ENCODE data around the gene CUEDC1. TPM values are rescaled to one million over a fixed set of nuclear protein-coding genes. Genes with fewer than 3 reads are reported as not detected.

The CUEDC1 gene
- total RNA-seq, 4 donors from 2014 or later = 7.9 to 63.6 (median 18.8) TPM

GRCh38 chr17:57990037-57990436 lies 34.8 kb upstream of the CUEDC1 start:
- TF ChIP-seq CTCF (IDR thresholded peaks at IDR 0.05) = no peak
- TF ChIP-seq POLR2A (IDR thresholded peaks at IDR 0.05) = no peak
- intact Hi-C loops (cut with DNase I; ENCODE audit: low total_unique reads) = no loop called here
- Histone ChIP-seq H3K4me3 (no peak overlapping the region), H3K9me3 (no peaks in the 10 kb centered on the region), H3K36me3 (no peaks in the 10 kb centered on the region), H3K27ac (no peak overlapping the region), H3K4me1 (peaks cover 11 to 13% of the 10 kb centered on the region in 2 donors), H3K27me3 (no peaks in the 10 kb centered on the region)
- DNase-seq = no peak

- DNase-seq = peak; percentile 75 to 76
These were observed 33.4 kb upstream of the CUEDC1 start for GRCh38 chr17:57988301-57989250.

GRCh38 chr17:57987581-57988300 lies 32.5 kb upstream of the CUEDC1 start, which contains the start of gene VEZF1:
TSS of gene VEZF1 (minus strand) at chr17:57988254. CDS start at chr17:57988111, 143 bp downstream.
- DNase-seq = peak; percentile 78 to 80
- no peaks in the 10 kb centered on the region for H3K9me3 ChIP-seq
- H3K27me3 ChIP-seq = no peaks in the 10 kb centered on the region
- peak within 1 kb of the TSS; percentile 78 to 89 for H3K4me3 ChIP-seq
- H3K27ac ChIP-seq = peak within 1 kb of the TSS; percentile 96 to 98
- intact Hi-C loops (cut with DNase I; ENCODE audit: low total_unique reads) = loop anchor here (2.0 kb wide), 1 partner anchor 31 kb away; no protein-coding TSS in a partner anchor
- peaks cover 8 to 13% of the 10 kb centered on the region in 2 donors for H3K4me1 ChIP-seq
- TF ChIP-seq CTCF (IDR thresholded peaks at IDR 0.05) (no peak), POLR2A (IDR thresholded peaks at IDR 0.05) (peak; percentile 21 to 55)
- no peaks in the 10 kb centered on the region for H3K36me3 ChIP-seq

More at GRCh38 chr17:57988301-57989250, 33.4 kb upstream of the CUEDC1 start:
- Histone ChIP-seq H3K36me3 (no peaks in the 10 kb centered on the region), H3K27me3 (no peaks in the 10 kb centered on the region), H3K4me3 (peak overlapping the region; percentile 78 to 89), H3K27ac (peak overlapping the region; percentile 96 to 98), H3K4me1 (peaks cover 12 to 13% of the 10 kb centered on the region in 2 donors), H3K9me3 (no peaks in the 10 kb centered on the region)
- no peak for TF ChIP-seq CTCF (IDR thresholded peaks at IDR 0.05)
- no peak for TF ChIP-seq POLR2A (IDR thresholded peaks at IDR 0.05)
- intact Hi-C loops (cut with DNase I; ENCODE audit: low total_unique reads) = loop anchor here (2.0 kb wide), 1 partner anchor 32 kb away; no protein-coding TSS in a partner anchor

GRCh38 chr17:57986841-57987580 lies 31.8 kb upstream of the CUEDC1 start:
- intact Hi-C loops (cut with DNase I; ENCODE audit: low total_unique reads) = no loop called here
- Histone ChIP-seq H3K27ac (peak overlapping the region; percentile 96 to 98), H3K4me3 (peak overlapping the region; percentile 78 to 89), H3K9me3 (no peaks in the 10 kb centered on the region), H3K27me3 (no peaks in the 10 kb centered on the region), H3K4me1 (peaks cover 8 to 13% of the 10 kb centered on the region in 2 donors), H3K36me3 (no peaks in the 10 kb centered on the region)
- TF ChIP-seq POLR2A (IDR thresholded peaks at IDR 0.05) (peak; percentile 24 to 55), CTCF (IDR thresholded peaks at IDR 0.05) (no peak)
- DNase-seq = peak; percentile 52 to 66
